ENCODE data around the gene ESR1. TPM values are rescaled to one million over a fixed set of nuclear protein-coding genes. Genes with fewer than 3 reads are reported as not detected.
"Not testable (repeated sequence)": the region's sequence is repeated elsewhere in the genome, so short reads cannot be mapped to it uniquely, and the experiment has no call there.

The ESR1 gene
- total RNA-seq, 6 experiments from 2014 or later: 1.6 to 59.9 (median 18.6) TPM

DNA sequence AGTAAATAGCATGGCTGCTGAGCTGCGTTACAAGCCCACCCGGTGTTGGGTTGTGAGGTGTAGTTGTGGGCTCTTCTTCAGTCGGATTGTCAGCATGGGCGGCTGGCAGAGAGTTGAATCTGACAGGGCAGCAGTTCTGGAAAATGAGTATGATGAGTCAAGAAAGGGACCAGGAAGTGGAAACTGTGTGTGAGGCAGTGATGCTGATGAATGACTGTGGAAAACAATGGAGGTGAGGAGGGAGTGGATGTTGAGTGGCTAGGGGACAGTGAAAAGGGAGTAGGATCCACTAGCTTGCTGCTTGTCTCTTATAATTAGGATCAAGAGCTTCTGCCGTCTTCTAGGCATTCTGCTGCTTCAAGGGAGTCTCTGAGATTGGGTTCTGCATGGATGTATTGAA lies 154.3 kb downstream of the ESR1 start:
- TF ChIP-seq, protein P1, sequence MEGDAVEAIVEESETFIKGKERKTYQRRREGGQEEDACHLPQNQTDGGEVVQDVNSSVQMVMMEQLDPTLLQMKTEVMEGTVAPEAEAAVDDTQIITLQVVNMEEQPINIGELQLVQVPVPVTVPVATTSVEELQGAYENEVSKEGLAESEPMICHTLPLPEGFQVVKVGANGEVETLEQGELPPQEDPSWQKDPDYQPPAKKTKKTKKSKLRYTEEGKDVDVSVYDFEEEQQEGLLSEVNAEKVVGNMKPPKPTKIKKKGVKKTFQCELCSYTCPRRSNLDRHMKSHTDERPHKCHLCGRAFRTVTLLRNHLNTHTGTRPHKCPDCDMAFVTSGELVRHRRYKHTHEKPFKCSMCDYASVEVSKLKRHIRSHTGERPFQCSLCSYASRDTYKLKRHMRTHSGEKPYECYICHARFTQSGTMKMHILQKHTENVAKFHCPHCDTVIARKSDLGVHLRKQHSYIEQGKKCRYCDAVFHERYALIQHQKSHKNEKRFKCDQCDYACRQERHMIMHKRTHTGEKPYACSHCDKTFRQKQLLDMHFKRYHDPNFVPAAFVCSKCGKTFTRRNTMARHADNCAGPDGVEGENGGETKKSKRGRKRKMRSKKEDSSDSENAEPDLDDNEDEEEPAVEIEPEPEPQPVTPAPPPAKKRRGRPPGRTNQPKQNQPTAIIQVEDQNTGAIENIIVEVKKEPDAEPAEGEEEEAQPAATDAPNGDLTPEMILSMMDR (IDR thresholded peaks at IDR 0.05): no peak
- no peak for TF ChIP-seq POLR2A (IDR thresholded peaks at IDR 0.05)
- Histone ChIP-seq H3K9me3 (no peaks in the 10 kb centered on the region), H3K27me3 (no peaks in the 10 kb centered on the region), H3K4me1 (peaks cover 0 to 4% (median 0%) of the 10 kb centered on the region in 4 donors), H3K27ac (no peak overlapping the region), H3K4me3 (no peak overlapping the region), H3K36me3 (no peaks in the 10 kb centered on the region)
- 69% methylated on average over 5 of the region's 5 CpGs for WGBS (ENCODE audit: insufficient coverage, low coverage, low lambda C conversion rate, missing lambda C conversion rate)
- ATAC-seq (no peak), DNase-seq (no peak)
- intact Hi-C loops (cut with DNase I): no loop called here

- no peaks in the 10 kb centered on the region for H3K9me3 ChIP-seq
- peaks cover 0 to 4% (median 0%) of the 10 kb centered on the region in 4 donors for H3K4me1 ChIP-seq
- H3K27ac ChIP-seq: no peak overlapping the region
- H3K27me3 ChIP-seq: no peaks in the 10 kb centered on the region
- H3K4me3 ChIP-seq: no peak overlapping the region
- no peaks in the 10 kb centered on the region for H3K36me3 ChIP-seq
- intact Hi-C loops (cut with DNase I): no loop called here
- no peak for DNase-seq
- TF ChIP-seq POLR2A (IDR thresholded peaks at IDR 0.05): no peak
- TF ChIP-seq, protein P1 (IDR thresholded peaks at IDR 0.05): no peak
- ATAC-seq: peak; percentile 32 to 57 (median 43)
- 37% methylated on average over 5 of the region's 5 CpGs for WGBS (ENCODE audit: insufficient coverage, low coverage, low lambda C conversion rate, missing lambda C conversion rate)
Observed at GRCh38 chr6:151962246-151962846, 154.9 kb downstream of the ESR1 start.

DNA sequence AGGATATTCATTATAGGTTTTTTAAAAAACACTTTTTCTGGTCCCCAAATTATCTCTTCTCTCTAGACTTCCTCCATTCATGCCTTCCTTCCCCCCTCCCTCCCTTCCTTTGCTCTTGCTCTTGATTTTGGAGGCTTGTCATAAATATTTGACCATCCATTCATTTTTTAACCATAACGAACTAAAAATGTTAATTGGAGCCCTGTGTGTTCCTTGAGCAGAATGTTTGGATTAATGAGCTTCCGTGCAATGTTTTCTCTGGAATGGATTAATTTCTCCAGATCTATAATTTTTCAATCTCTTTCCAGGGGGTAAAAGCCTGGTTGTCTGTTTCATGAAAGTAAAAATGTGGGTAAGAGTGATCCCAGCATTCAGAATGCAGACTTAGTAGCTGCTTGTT lies 155.5 kb downstream of the ESR1 start:
- H3K27me3 ChIP-seq: no peaks in the 10 kb centered on the region
- H3K4me1 ChIP-seq: peaks cover 0 to 4% (median 0%) of the 10 kb centered on the region in 4 donors
- H3K27ac ChIP-seq: no peak overlapping the region
- ATAC-seq (no peak), DNase-seq (no peak)
- no peaks in the 10 kb centered on the region for H3K36me3 ChIP-seq
- no peaks in the 10 kb centered on the region for H3K9me3 ChIP-seq
- 52% methylated on average over 2 of the region's 2 CpGs for WGBS (ENCODE audit: insufficient coverage, low coverage, low lambda C conversion rate, missing lambda C conversion rate)
- H3K4me3 ChIP-seq: no peak overlapping the region
- intact Hi-C loops (cut with DNase I): no loop called here
- TF ChIP-seq POLR2A (IDR thresholded peaks at IDR 0.05): no peak
- TF ChIP-seq, protein P1 (IDR thresholded peaks at IDR 0.05): no peak

- intact Hi-C loops (cut with DNase I); H3K36me3 ChIP-seq; H3K4me1 ChIP-seq; H3K27me3 ChIP-seq; H3K9me3 ChIP-seq; H3K27ac ChIP-seq; H3K4me3 ChIP-seq; ATAC-seq; DNase-seq: not testable (repeated sequence)
- 97% methylated on average over 4 of the region's 4 CpGs for WGBS (ENCODE audit: insufficient coverage, low coverage, low lambda C conversion rate, missing lambda C conversion rate)
Observed at GRCh38 chr6:151964412-151964811, 156.9 kb downstream of the ESR1 start.

DNA sequence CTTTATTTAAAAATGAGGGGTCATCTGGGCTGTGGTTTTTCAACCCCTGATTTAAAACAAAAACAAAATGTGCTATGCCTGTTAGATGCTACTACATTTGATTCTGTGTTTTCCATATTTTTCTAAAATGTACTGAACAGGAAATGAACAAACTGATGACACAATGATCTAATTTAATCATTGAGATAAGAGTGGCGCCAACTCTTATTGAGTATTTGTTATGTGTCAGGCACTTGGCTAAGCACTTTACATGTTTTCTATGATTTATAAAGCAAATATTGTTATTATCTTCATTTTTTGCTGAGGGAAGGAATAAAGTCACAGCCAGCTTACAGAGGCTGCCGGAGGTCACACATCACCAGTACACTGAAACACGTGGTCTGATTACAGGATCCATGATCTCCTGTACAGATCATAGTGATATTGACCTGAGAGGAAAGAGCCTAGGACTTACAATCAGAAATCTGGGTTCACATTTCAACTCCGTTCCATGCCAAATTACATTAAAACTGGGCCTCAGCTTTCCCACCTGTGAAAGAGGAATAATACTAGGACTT lies 166.7 kb downstream of the ESR1 start:
- WGBS (ENCODE audit: insufficient coverage, low coverage, low lambda C conversion rate, missing lambda C conversion rate): 74% methylated on average over 4 of the region's 4 CpGs
- Histone ChIP-seq H3K36me3 (no peaks in the 10 kb centered on the region), H3K27me3 (no peaks in the 10 kb centered on the region), H3K4me3 (no peak overlapping the region), H3K9me3 (no peaks in the 10 kb centered on the region), H3K27ac (no peak overlapping the region), H3K4me1 (no peaks in the 10 kb centered on the region)
- peak; percentile 54 to 89 (median 60) for ATAC-seq
- no peak for DNase-seq
- TF ChIP-seq, protein P1 (IDR thresholded peaks at IDR 0.05): no peak
- TF ChIP-seq POLR2A (IDR thresholded peaks at IDR 0.05): no peak
- intact Hi-C loops (cut with DNase I): no loop called here

Measured in right lobe of liver (tissue), 6 donors.